Measurements from ENCODE around the gene PCID2. TPM values are rescaled to one million over a fixed set of nuclear protein-coding genes. Genes with fewer than 3 reads are reported as not detected.

PCID2 gene
- total RNA-seq, 1 donor from 2014 or later: 99.6 TPM

DNA sequence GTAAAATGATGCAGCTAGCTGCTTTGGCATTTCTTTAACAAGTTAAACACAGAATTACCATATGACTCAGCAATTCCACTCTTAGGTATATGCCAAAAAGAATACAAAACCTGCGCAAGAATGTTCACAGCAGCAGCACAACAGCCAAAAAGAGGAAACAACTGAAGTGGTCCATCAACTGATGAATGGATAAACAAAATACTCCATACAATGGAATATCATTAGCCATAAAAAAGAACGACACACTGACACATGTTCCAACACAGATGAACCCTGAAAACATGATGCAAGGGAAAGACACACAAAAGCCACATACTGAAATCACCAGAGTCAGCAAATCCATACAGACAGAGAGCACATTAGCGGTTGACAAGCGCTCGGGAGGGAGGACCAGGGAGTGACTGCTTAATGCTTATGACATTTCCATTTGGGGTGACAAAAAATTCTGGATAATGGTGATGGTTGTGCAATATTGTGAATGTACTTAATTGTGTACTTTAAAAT is 3.0 kb downstream of the PCID2 start:
- Mint-ChIP-seq H3K4me3 (no peak overlapping the region), H3K4me1 (peaks cover 23% of the 10 kb centered on the region), H3K27me3 (ENCODE audit: insufficient read depth, low read depth) (peaks cover 2% of the 10 kb centered on the region), H3K27ac (no peak overlapping the region), H3K9me3 (no peaks in the 10 kb centered on the region), H3K36me3 (peaks cover 9% of the 10 kb centered on the region)
- peaks cover 89% of the 10 kb centered on the region for H3K79me2 ChIP-seq (ENCODE audit: low read depth)
- no peak overlapping the region for H3K4me2 ChIP-seq
- no peak overlapping the region for H3K4me3 ChIP-seq
- H3F3A ChIP-seq (ENCODE audit: low read depth): peaks cover 11% of the 10 kb centered on the region
- no peaks in the 10 kb centered on the region for H3K36me3 ChIP-seq
- no peak overlapping the region for H3K27ac ChIP-seq
- DNase-seq (ENCODE audit: low spot score): no peak
- TF ChIP-seq EZH2 (IDR thresholded peaks at IDR 0.05) (no peak), EZH2phosphoT487 (IDR thresholded peaks at IDR 0.05) (no peak)
- TF ChIP-seq, protein P1, sequence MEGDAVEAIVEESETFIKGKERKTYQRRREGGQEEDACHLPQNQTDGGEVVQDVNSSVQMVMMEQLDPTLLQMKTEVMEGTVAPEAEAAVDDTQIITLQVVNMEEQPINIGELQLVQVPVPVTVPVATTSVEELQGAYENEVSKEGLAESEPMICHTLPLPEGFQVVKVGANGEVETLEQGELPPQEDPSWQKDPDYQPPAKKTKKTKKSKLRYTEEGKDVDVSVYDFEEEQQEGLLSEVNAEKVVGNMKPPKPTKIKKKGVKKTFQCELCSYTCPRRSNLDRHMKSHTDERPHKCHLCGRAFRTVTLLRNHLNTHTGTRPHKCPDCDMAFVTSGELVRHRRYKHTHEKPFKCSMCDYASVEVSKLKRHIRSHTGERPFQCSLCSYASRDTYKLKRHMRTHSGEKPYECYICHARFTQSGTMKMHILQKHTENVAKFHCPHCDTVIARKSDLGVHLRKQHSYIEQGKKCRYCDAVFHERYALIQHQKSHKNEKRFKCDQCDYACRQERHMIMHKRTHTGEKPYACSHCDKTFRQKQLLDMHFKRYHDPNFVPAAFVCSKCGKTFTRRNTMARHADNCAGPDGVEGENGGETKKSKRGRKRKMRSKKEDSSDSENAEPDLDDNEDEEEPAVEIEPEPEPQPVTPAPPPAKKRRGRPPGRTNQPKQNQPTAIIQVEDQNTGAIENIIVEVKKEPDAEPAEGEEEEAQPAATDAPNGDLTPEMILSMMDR (IDR thresholded peaks at IDR 0.05): no peak
- no peak overlapping the region for H3K9ac ChIP-seq
- H2AFZ ChIP-seq (replicated peaks): no peak overlapping the region
- peaks cover 12% of the 10 kb centered on the region for H3K4me1 ChIP-seq
- H3K9me3 ChIP-seq (ENCODE audit: low read depth): no peaks in the 10 kb centered on the region
- H4K20me1 ChIP-seq (ENCODE audit: low read depth): peaks cover 68% of the 10 kb centered on the region
- no peaks in the 10 kb centered on the region for H3K27me3 ChIP-seq

DNA sequence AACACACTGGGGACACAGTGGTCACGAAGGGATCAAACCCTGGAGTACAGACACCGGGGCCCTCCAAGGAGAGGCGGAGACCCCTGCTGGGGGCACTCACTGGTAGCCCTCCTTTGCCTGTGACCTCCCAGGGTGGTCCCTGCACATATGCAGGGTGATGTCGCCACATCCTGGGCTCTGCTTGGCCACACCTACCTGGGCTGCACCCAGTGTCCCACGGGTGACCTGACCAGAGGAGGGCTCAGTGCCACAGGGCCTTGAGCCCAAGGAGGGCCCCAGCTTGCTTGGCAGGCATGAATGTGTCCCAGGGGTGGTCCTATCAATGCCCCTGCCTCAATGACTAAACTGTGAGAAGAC is 4.1 kb downstream of the PCID2 start:
- Mint-ChIP-seq H3K4me1 (peaks cover 18% of the 10 kb centered on the region), H3K9me3 (no peaks in the 10 kb centered on the region), H3K36me3 (peaks cover 10% of the 10 kb centered on the region), H3K27ac (no peak overlapping the region), H3K4me3 (no peak overlapping the region), H3K27me3 (ENCODE audit: insufficient read depth, low read depth) (peaks cover 2% of the 10 kb centered on the region)
- H2AFZ ChIP-seq (replicated peaks): no peak overlapping the region
- peaks cover 91% of the 10 kb centered on the region for H3K79me2 ChIP-seq (ENCODE audit: low read depth)
- H3K9ac ChIP-seq: no peak overlapping the region
- TF ChIP-seq, protein P1 (IDR thresholded peaks at IDR 0.05): no peak
- TF ChIP-seq EZH2 (IDR thresholded peaks at IDR 0.05): no peak
- no peak for TF ChIP-seq EZH2phosphoT487 (IDR thresholded peaks at IDR 0.05)
- no peaks in the 10 kb centered on the region for H3K27me3 ChIP-seq
- H3K9me3 ChIP-seq (ENCODE audit: low read depth): no peaks in the 10 kb centered on the region
- no peaks in the 10 kb centered on the region for H3K36me3 ChIP-seq
- no peak overlapping the region for H3K4me3 ChIP-seq
- peaks cover 64% of the 10 kb centered on the region for H4K20me1 ChIP-seq (ENCODE audit: low read depth)
- DNase-seq (ENCODE audit: low spot score): no peak
- no peak overlapping the region for H3K27ac ChIP-seq
- no peak overlapping the region for H3K4me2 ChIP-seq
- H3F3A ChIP-seq (ENCODE audit: low read depth): peaks cover 7% of the 10 kb centered on the region
- peaks cover 9% of the 10 kb centered on the region for H3K4me1 ChIP-seq

DNA sequence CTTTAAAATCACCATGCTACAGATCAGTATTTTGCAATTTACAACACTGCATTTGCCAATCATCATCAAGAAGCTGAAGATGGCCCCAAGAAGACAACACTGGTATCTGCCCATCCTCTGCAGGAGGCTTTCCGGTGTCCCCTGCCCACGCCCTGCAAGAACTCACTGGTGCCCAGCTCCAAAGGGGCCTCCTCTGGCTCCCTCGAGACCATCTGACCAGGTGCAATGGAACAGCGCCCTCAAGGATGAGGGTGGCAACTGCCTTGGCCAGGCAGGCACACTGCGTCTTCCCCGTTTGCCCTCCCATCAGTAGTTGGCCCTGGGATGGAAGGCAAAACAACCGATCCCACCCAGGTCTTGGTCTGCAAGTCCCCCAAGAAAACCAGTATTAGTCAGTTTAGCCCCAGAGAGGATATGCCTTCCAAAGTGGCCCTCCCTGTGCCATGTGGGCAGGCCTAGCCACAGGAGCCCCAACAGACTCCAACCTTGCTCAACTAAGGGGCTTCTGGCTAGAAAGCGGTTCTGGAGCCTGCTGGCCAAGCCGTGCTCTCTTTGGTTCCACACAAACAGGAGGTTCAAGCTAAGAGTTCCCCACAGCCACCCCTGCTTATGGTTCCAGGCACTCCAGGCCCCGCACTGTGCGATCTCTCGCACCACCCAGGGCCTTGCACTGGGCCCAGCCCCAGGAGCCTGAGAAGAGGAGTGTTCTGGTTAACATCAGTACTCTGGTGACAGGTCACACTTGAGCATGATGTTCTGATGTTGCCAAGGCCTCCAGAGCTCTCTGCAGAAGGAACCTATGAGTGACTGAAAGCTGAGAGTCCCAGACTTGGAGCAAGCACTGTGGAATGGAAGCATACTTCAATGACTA is 4.7 kb downstream of the PCID2 start:
- TF ChIP-seq EZH2phosphoT487 (IDR thresholded peaks at IDR 0.05) (no peak), EZH2 (IDR thresholded peaks at IDR 0.05) (no peak)
- TF ChIP-seq, protein P1 (IDR thresholded peaks at IDR 0.05): no peak
- Histone ChIP-seq H3K79me2 (ENCODE audit: low read depth) (peaks cover 95% of the 10 kb centered on the region), H3K9me3 (ENCODE audit: low read depth) (no peaks in the 10 kb centered on the region), H2AFZ (replicated peaks) (no peak overlapping the region), H3K27me3 (no peaks in the 10 kb centered on the region), H3K27ac (no peak overlapping the region), H3K9ac (no peak overlapping the region), H3K36me3 (no peaks in the 10 kb centered on the region), H3K4me1 (peaks cover 9% of the 10 kb centered on the region), H3K4me3 (no peak overlapping the region), H4K20me1 (ENCODE audit: low read depth) (peaks cover 64% of the 10 kb centered on the region), H3F3A (ENCODE audit: low read depth) (peaks cover 2% of the 10 kb centered on the region), H3K4me2 (no peak overlapping the region)
- no peaks in the 10 kb centered on the region for H3K9me3 Mint-ChIP-seq
- H3K27me3 Mint-ChIP-seq (ENCODE audit: insufficient read depth, low read depth): peaks cover 2% of the 10 kb centered on the region
- peaks cover 18% of the 10 kb centered on the region for H3K4me1 Mint-ChIP-seq
- no peak for DNase-seq (ENCODE audit: low spot score)
- no peak overlapping the region for H3K4me3 Mint-ChIP-seq
- peaks cover 14% of the 10 kb centered on the region for H3K36me3 Mint-ChIP-seq
- H3K27ac Mint-ChIP-seq: no peak overlapping the region
